ENCODE results near the gene SASH1.
A peak's percentile ranks its signal among the peaks of the same experiment; 100 is the strongest.
"Not testable (repeated sequence)": the region's sequence is repeated elsewhere in the genome, so short reads cannot be mapped to it uniquely, and the experiment has no call there.

Gene SASH1

DNA sequence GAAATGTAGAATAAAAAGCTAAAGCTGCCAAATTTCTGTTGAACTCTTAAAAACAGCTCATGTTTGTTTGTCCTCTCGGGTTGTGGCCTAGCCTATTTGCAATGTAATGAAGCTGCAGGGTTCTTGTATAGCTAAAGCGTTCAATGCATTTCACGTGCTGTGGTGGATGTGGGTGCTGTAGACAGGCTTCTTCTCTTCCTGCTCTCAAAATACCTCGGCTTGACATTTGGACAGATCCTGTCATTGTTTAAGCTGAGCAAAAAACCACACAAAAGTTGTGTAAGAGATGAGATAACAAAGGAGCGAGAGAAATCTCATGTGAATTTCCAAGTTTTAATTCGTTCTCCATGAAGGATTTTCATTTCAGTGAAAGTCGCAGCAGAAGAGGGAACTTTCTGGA lies 207.9 kb downstream of the SASH1 start:
- no peak for DNase-seq (ENCODE audit: low read depth)

GRCh38 chr6:148551226-148551625 lies 208.6 kb downstream of the SASH1 start:
- no peak for DNase-seq (ENCODE audit: low read depth)

DNA sequence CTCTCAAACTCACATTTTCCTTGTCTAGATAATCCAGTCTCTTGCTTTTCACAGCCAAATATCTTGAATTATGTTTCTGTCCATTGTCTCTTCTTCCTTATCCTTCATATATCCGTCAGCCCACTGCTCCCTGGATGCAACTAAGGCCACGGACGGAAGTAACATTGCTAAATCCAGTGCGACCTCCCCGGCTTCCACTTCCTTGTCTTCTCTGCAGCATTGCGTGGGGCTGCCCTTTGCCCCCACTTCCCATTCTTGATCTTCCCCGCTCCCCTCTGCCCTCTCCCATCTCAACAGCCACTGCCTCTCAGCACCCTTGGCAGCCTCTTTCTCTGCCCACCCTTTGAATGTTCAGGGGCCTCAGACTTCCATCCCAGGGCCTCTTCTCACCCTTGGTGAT lies 213.8 kb downstream of the SASH1 start:
- no peak for DNase-seq (ENCODE audit: low read depth)

DNA sequence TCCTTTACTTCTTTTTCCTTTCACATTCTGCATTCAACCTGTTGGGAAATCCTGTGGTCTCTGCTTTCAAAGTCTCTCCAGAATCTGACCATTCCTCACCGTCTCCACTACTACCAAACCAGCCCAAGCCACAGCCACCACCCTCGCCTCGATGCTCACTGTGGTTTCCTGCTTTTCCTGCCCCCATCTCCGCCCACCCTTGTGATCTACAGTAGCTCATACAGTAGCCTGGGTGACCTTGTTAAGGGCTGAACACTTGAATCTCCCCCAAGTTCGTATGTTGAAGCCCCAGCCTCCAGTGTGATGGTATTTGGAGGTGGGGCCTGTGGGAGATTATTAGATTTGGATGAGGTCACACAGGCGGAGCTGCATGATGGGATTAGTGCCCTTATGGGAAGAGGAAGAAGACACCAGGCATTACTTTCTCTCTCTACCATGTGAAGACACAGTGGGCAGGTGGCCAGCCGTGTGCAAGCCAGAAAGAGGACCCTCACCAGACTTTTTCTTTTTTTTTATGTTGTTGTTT lies 215.2 kb downstream of the SASH1 start:
- no peak for DNase-seq (ENCODE audit: low read depth)

DNA sequence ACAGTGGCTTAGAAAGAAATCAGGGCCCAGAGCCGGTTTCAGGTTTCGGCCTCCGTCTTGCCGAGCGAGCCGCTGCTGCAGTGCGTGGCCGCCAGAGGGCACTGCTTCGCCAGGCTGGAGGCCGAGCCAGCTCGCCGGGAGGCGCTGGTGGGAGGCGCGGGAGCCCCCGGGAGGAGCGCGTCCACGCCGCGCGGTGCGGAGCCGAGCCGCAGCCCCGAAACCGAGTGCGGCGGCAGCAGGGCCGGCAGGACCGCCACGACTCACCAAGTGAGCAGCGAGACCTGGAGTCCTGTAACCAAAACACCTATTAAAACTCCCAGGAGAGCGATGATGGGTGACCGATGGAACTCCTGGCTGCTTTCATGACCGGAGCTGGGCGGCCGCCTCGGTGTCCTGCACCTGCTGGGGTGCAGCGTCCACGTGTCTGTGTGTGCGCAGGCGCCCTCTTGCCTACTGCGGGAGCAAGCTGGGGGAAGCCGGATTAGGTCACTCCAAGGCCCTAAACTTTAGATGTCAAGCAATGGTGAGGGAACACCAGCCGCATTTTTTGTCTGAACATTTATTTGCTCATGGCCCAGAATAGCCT lies 217.3 kb downstream of the SASH1 start:
- peak; percentile 53 for DNase-seq (ENCODE audit: low read depth)

DNA sequence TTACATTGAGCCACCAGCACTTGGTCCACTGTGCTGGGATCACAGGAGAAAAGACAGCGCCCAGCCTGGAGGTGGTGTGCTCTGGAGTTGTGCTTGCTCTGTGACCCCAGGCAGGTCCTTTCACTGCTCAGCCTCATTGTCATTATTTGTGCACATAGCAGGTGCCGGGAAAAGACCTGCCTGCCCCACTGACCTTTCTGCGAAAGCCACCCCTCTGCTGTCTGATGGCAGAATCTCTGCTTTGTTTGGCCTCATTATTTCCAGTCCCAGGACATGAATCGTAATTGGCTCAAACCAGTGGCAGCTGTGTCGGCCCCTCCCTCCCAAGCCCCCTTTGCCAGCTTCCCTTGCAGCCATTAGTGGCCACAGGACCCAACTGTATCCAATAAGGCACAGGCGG lies 219.0 kb downstream of the SASH1 start:
- no peak for DNase-seq (ENCODE audit: low read depth)

DNA sequence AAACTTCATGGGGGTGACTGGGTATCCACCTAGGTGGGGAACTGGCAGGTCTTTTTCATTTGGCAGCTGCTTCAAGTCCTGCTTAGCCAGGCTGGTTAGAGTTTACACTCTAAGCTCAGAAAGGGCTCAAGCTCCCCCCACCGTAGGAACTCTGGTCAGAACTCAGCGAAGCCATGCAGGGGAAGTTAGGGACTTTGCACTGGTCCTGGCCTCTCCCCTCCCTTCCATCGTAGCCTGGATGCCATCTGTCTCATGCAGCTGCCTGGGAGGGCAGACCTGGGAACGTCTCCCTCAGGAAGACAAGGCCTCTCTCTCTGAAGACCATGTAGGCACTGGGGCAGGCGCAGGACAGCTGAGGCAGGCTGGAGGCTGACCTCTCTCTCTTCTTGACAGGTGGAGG lies 220.4 kb downstream of the SASH1 start:
- no peak for DNase-seq (ENCODE audit: low read depth)

- DNase-seq (ENCODE audit: low read depth): no peak
These were observed 221.9 kb downstream of the SASH1 start for GRCh38 chr6:148564494-148565035.

DNA sequence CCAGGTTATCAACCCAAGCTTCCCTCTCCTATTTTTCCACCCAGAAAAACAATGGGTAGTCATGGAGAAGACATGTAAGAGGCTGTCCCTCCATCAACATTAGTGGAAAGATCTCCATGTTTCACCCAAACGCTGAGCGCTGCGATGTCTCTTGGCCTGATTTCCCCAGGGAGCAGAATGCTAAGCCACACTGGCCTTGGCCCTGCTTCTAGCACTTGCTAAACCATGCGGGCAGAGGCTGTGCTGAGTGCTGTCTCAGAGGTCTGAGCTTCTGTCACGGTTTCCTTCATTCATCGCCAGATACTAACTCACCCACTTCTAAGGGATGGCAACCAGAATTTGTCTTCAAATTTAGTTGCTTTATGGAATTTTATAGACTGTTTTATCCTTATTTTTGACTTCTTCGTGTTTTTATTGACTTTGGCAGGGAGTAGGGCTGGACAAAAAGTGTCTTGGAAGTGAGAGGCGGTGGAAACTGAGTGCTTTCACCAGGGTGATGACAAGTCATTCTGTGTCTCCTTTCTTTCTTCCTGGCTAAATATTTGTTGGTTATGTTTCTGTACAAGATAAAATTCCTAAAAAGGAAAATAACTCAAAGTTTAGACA lies 222.8 kb downstream of the SASH1 start:
- no peak for DNase-seq (ENCODE audit: low read depth)

- no peak for DNase-seq (ENCODE audit: low read depth)
These were observed 223.5 kb downstream of the SASH1 start for GRCh38 chr6:148565930-148566663.

GRCh38 chr6:148566664-148567350 lies 224.2 kb downstream of the SASH1 start:
- no peak for DNase-seq (ENCODE audit: low read depth)

DNA sequence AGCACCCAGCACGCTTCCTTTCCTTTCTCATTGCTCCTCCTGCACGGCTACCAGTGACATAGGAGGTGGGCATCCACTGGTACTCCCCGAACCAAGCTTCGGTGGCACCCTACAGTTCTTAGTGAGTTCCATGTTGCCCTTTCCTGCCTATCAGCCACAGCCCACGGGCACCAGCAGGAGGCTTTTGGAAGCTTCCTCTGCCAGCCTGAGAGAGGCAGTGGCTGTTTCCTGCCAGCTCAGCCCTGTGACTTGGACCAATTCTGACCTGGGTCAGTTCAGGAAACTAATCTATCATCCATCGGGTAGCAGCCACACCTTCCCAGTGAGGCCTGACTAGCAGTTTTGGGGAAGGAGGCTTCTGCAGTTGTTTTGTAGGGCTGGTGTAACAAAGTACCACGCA lies 227.8 kb downstream of the SASH1 start:
- no peak for DNase-seq (ENCODE audit: low read depth)

- no peak for DNase-seq (ENCODE audit: low read depth)
These were observed 230.2 kb downstream of the SASH1 start for GRCh38 chr6:148572676-148573335.

DNA sequence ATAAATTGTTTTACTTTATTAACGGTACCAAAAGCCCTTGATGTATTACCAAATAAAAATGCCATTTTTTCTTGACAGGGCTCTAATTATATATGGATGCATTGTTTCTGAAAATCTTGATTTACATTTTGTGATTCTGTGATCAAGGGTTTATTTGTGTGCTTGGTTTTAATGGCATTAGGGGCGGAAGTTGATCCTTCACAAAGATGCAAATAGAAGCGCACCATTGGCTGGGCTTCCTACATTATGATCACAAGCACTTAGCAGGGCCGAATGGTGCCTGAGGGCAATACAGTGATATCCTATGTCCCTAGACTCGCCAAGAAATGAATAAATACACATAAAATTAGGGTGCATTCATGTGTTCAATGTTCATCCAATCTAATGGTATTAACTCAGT lies 231.3 kb downstream of the SASH1 start:
- no peak for DNase-seq (ENCODE audit: low read depth)

DNA sequence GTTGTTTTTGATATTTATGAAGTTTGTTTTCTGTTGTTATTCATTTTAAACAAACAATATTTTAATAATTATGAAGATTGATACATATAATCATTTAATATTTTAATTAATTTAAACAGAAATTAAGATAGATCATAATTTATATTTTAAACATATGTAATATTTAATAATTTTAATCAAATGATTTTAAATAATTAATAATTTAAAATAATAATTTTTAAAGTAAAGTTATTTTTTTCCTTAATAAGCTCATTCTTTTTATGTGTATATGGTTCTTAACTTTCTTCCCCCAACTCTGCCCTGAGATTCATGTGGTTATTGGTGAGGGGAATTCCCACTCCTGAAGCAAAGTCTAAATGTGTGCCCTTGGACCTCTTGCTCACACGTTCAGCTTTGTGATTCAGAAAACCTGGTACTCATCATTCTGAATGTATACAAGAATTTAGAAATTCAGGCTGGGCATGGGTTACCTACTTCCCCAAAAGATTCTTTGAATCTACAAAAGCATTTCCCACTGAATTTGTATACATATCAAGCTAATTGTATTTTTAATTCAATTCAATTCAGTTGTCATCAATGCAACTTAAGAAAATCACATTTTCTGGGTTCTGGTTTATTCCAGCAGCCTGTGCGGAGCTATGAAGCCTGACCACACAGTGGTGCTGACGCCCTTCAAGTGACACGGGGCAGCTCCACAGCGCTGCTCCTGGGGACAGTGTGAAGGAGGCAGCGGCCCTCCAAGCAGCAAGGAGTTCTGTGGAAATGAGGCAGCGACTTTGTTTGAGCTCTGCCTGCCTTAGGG lies 235.2 kb downstream of the SASH1 start:
- peak; percentile 15 for DNase-seq (ENCODE audit: low read depth)

DNA sequence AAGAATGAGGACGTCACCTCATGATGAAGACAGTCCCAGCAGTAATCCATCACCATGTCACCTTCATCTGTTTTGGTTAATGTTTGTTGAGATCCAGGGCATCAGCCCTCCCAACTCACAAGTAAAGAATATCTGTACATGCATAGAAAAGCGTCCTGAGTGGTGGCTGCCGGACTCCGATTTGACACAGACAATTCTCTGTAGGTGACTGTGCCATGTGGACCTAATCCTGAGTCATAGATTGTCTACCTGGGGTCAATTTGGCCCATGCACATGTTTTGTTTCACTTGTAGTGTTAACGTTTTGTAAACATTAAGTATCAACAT lies 235.8 kb downstream of the SASH1 start:
- DNase-seq (ENCODE audit: low read depth): no peak

DNA sequence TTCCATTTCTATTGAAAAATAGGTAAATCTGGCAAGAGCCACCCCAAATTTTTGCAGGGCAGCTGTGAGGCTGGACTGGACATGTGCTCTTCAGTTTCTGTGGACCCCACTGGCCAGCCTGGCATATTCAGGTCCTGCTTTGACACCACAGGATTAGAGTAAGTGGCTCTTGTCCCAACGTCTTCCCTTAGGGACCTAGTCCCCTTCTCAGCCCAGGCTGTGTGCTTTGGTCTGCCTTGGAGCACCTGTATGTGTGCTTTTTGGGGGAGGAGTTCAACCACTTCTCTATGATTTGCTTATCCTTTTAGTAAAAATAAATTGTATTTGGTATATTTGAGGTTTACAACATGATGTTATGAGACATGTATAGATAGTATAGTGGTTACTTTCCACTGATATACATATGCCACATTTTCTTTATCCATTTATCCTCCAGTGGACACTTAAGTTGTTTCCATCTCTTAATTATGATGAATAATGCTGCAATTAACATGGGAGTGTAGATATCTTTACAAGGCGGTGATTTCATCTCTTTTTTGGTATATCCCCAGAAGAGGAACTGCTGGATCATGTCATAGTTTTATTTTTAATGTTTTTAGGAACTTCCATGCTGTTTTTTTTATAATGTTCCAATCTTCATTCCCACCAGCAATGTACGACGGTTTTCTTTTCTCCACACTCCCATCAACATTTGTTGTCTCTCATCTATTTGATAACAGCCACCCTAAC lies 236.4 kb downstream of the SASH1 start:
- DNase-seq (ENCODE audit: low read depth): no peak

GRCh38 chr6:148580442-148580841 lies 237.8 kb downstream of the SASH1 start:
- DNase-seq (ENCODE audit: low read depth): no peak

- DNase-seq (ENCODE audit: low read depth): no peak
These were observed 241.0 kb downstream of the SASH1 start for GRCh38 chr6:148583631-148584030.

GRCh38 chr6:148585641-148586040 lies 243.0 kb downstream of the SASH1 start:
- DNase-seq (ENCODE audit: low read depth): not testable (repeated sequence)

Measured in T follicular helper cell (primary cell).